NB4 (cell line): Measurements from ENCODE around the gene FAT3.

Experiments used
- CTCF ChIP-seq: IDR thresholded peaks from one replicate; pipeline ENCODE4 v1.5.1; 2012; ENCODE audit warnings: low read depth, low read length
- POLR2A ChIP-seq: IDR thresholded peaks from 2 replicates; pipeline ENCODE4 v1.6.1; 2011; ENCODE audit warnings: mild to moderate bottlenecking; ENCODE audit not compliant: insufficient read length; ENCODE audit errors: extremely low read depth

DNA sequence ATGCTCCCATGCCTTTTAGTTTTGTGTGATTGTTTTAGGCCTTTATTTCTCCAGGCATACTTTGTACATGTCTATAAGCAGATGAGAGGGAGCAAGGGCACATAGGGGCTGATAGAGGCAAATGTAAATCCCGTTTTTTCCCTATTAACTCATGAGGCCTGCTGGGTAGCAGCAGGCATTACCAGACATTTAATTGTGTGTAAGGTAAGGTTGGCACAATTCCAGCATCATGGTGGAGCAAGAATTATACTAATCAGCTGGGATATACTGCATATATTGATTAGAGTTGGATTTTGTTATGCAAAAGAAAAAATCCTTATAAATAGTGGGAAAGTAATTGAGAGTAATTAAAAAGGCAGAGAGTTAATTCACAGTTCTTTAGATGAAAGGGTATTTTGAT is 12.2 kb downstream of the FAT3 start:
- TF ChIP-seq CTCF (no peak), POLR2A (no peak)
